HG03469 (cell line): ENCODE results near the gene RALGPS1.

Experiments
- ATAC-seq: cut with Tn5 transposase; IDR thresholded peaks from one replicate; pipeline ENCODE4 v1.9.1; 2021; ENCODE audit warnings: mild to moderate bottlenecking, moderate library complexity, moderate number of reproducible peaks; ENCODE audit not compliant: unreplicated experiment

RALGPS1 gene

GRCh38 chr9:127181595-127182190, 267.1 kb downstream of the RALGPS1 start:
- no peak for ATAC-seq

- ATAC-seq, result no peak
Measured at GRCh38 chr9:127182901-127183746, 268.5 kb downstream of the RALGPS1 start.

- no peak for ATAC-seq
Measured at GRCh38 chr9:127183814-127184582, 269.4 kb downstream of the RALGPS1 start.

GRCh38 chr9:127184641-127185040, 270.1 kb downstream of the RALGPS1 start:
- ATAC-seq, result no peak

- no peak for ATAC-seq
Measured at GRCh38 chr9:127185181-127185580, 270.6 kb downstream of the RALGPS1 start.

GRCh38 chr9:127185931-127186781, 271.6 kb downstream of the RALGPS1 start:
- no peak for ATAC-seq

- no peak for ATAC-seq
Measured at GRCh38 chr9:127186806-127187205, 272.2 kb downstream of the RALGPS1 start.

- ATAC-seq, result no peak
Measured at GRCh38 chr9:127187231-127187956, 272.8 kb downstream of the RALGPS1 start.

- ATAC-seq, result no peak
Measured at GRCh38 chr9:127188396-127188795, 273.8 kb downstream of the RALGPS1 start.

- ATAC-seq, result no peak
Measured at GRCh38 chr9:127189628-127190027, 275.0 kb downstream of the RALGPS1 start.

- no peak for ATAC-seq
Measured at GRCh38 chr9:127192744-127193143, 278.2 kb downstream of the RALGPS1 start.

- ATAC-seq, result no peak
Measured at GRCh38 chr9:127193483-127193882, 278.9 kb downstream of the RALGPS1 start.

GRCh38 chr9:127194881-127195713, 280.5 kb downstream of the RALGPS1 start:
- ATAC-seq, result no peak

GRCh38 chr9:127195976-127196825, 281.6 kb downstream of the RALGPS1 start:
- ATAC-seq, result no peak

GRCh38 chr9:127196826-127197145, 282.2 kb downstream of the RALGPS1 start:
- no peak for ATAC-seq

GRCh38 chr9:127197186-127197860, 282.7 kb downstream of the RALGPS1 start:
- no peak for ATAC-seq

GRCh38 chr9:127197861-127198430, 283.4 kb downstream of the RALGPS1 start:
- ATAC-seq, result no peak
